HepG2 (cell line): ENCODE data around the gene RAB3A. TPM values are rescaled to one million over a fixed set of nuclear protein-coding genes. Genes with fewer than 3 reads are reported as not detected.

Experiments
- CC2D1A ChIP-seq: sonication (generic); formaldehyde crosslinking; IDR thresholded peaks from 2 replicates; pipeline ENCODE4 v1.8.1; 2023; ENCODE audit warnings: mild to moderate bottlenecking, missing genetic modification reagents
- CREB1 ChIP-seq, 2 experiments: fragments of 450-650 bp in 1 of 2; IDR thresholded peaks; 2 replicates each; pipeline ENCODE4 v1.6.1; 2016 to 2017; ENCODE audit warnings: control low read depth in 1 of 2, mild to moderate bottlenecking in 1 of 2, missing compliant biosample characterization in 1 of 2, missing genetic modification characterization in 1 of 2
- FOSL1 ChIP-seq: sonication (generic); formaldehyde crosslinking; IDR thresholded peaks from 2 replicates; pipeline ENCODE4 v1.9.0; 2021; ENCODE audit warnings: missing genetic modification reagents, borderline replicate concordance
- FOSL2 ChIP-seq: sonication (generic); formaldehyde crosslinking; IDR thresholded peaks from 2 replicates; pipeline ENCODE4 v1.4.0; 2020; ENCODE audit warnings: missing genetic modification reagents
- FOXP1 ChIP-seq, 2 experiments: fragments of 450-650 bp in 1 of 2; IDR thresholded peaks; 2 replicates each; pipeline ENCODE4 v1.6.1; 2017 to 2018; ENCODE audit warnings: antibody characterized with exemption in 1 of 2
- GTF2F1 ChIP-seq: fragments of 150-350 bp; IDR thresholded peaks from 2 replicates; pipeline ENCODE4 v1.6.1; 2014; ENCODE audit warnings: low read length
- ISL2 ChIP-seq: sonication (generic); formaldehyde crosslinking; IDR thresholded peaks from 2 replicates; pipeline ENCODE4 v1.5.0; 2020; ENCODE audit warnings: missing genetic modification reagents
- MED13 ChIP-seq: sonication (generic); formaldehyde crosslinking; IDR thresholded peaks from 2 replicates; pipeline ENCODE4 v1.5.0; 2020; ENCODE audit warnings: missing genetic modification reagents
- MEIS1 ChIP-seq: sonication (generic); formaldehyde crosslinking; IDR thresholded peaks from 2 replicates; pipeline ENCODE4 v1.9.0; 2021; ENCODE audit warnings: mild to moderate bottlenecking, missing genetic modification reagents, moderate library complexity, borderline replicate concordance
- NONO ChIP-seq, 2 experiments: fragments of 450-650 bp in 1 of 2; sonication (generic) in 1 of 2; formaldehyde crosslinking in 1 of 2; IDR thresholded peaks in 1 of 2; conservative IDR thresholded peaks in 1 of 2; 2 replicates each; pipeline versions ENCODE4 v1.6.1 to v1.8.0; 2017 to 2022; ENCODE audit warnings: mild to moderate bottlenecking in 1 of 2, missing genetic modification reagents in 1 of 2, moderate library complexity in 1 of 2
- PRMT3 ChIP-seq: sonication (generic); formaldehyde crosslinking; IDR thresholded peaks from 2 replicates; pipeline ENCODE4 v1.8.1; 2022; ENCODE audit warnings: low read depth, mild to moderate bottlenecking, moderate library complexity, missing genetic modification reagents, borderline replicate concordance
- SATB2 ChIP-seq: sonication (generic); formaldehyde crosslinking; IDR thresholded peaks from 2 replicates; pipeline ENCODE4 v1.5.0; 2020; ENCODE audit warnings: missing genetic modification reagents
- SIN3B ChIP-seq: fragments of 150-350 bp; IDR thresholded peaks from 2 replicates; pipeline ENCODE4 v1.6.1; 2014; ENCODE audit warnings: low read length
- SSRP1 ChIP-seq: IDR thresholded peaks from 2 replicates; pipeline ENCODE4 v1.6.1; 2016; ENCODE audit warnings: control low read depth
- TFE3 ChIP-seq: IDR thresholded peaks from 2 replicates; pipeline ENCODE4 v1.6.1; 2016
- ZBTB38 ChIP-seq: sonication (generic); formaldehyde crosslinking; IDR thresholded peaks from 2 replicates; pipeline ENCODE4 v1.5.1; 2020; ENCODE audit warnings: mild to moderate bottlenecking, missing genetic modification reagents
- ZMYM3 ChIP-seq: sonication (generic); formaldehyde crosslinking; IDR thresholded peaks from 2 replicates; pipeline ENCODE4 v1.5.1; 2020; ENCODE audit warnings: mild to moderate bottlenecking, missing genetic modification reagents
- ZNF10 ChIP-seq: sonication (generic); formaldehyde crosslinking; IDR thresholded peaks from 2 replicates; pipeline ENCODE4 v1.4.0; 2020; ENCODE audit warnings: mild to moderate bottlenecking, low read depth, missing genetic modification reagents, borderline replicate concordance
- ZNF382 ChIP-seq: sonication (generic); formaldehyde crosslinking; IDR thresholded peaks from 2 replicates; pipeline ENCODE4 v1.5.0; 2020; ENCODE audit warnings: missing genetic modification reagents, mild to moderate bottlenecking, borderline replicate concordance
- ZNF430 ChIP-seq: sonication (generic); formaldehyde crosslinking; IDR thresholded peaks from 2 replicates; pipeline ENCODE4 v1.9.0; 2021; ENCODE audit warnings: mild to moderate bottlenecking, missing genetic modification reagents
- ZNF567 ChIP-seq: sonication (generic); formaldehyde crosslinking; IDR thresholded peaks from 2 replicates; pipeline ENCODE4 v1.8.1; 2023; ENCODE audit warnings: mild to moderate bottlenecking, missing genetic modification reagents, borderline replicate concordance
- ZNF619 ChIP-seq: sonication (generic); formaldehyde crosslinking; IDR thresholded peaks from 2 replicates; pipeline ENCODE4 v1.4.0; 2020; ENCODE audit warnings: mild to moderate bottlenecking, missing genetic modification reagents
- ZNF7 ChIP-seq: IDR thresholded peaks from 2 replicates; pipeline ENCODE4 v1.6.1; 2016; ENCODE audit warnings: missing biosample characterization, missing genetic modification reagents
- ZNF773 ChIP-seq: sonication (generic); formaldehyde crosslinking; IDR thresholded peaks from 2 replicates; pipeline ENCODE4 v1.4.0; 2020; ENCODE audit warnings: missing genetic modification reagents, borderline replicate concordance
- ZNF83 ChIP-seq: sonication (generic); formaldehyde crosslinking; IDR thresholded peaks from 2 replicates; pipeline ENCODE4 v1.4.0; 2020; ENCODE audit warnings: missing genetic modification reagents, mild to moderate bottlenecking, borderline replicate concordance
- polyA plus RNA-seq, 8 experiments: library from polyadenylated mRNA; depleted of rRNA in 3 of 8; stranded (reverse) in 7 of 8; unstranded in 1 of 8; fragments of >200 nt; fragmentation: Illumina TruSeq in 4 of 8; extraction: Trizol in 4 of 8; gene quantifications; 2 replicates each; pipeline versions ENCODE4 v1.2.1 to v1.2.3, GENCODE V29; 2011 to 2016; ENCODE audit warnings: low read depth in 4 of 8, missing spikeins in 1 of 8, mixed read lengths in 1 of 8; ENCODE audit not compliant: insufficient read depth in 1 of 8
- total RNA-seq, 5 experiments: library from RNA; depleted of rRNA; stranded (reverse); fragments of >200 nt; fragmentation: Illumina TruSeq; extraction: Trizol; gene quantifications; 2 replicates each; pipeline ENCODE4 v1.2.3, GENCODE V29; 2016; ENCODE audit warnings: low read depth in 1 of 5
- TF ChIP-seq, protein P1 (sequence below): sonication (generic); formaldehyde crosslinking; IDR thresholded peaks from 2 replicates; pipeline ENCODE4 v1.8.0; 2022; ENCODE audit warnings: mild to moderate bottlenecking, missing genetic modification reagents, moderate library complexity
- TF ChIP-seq, protein P2 (sequence below): sonication (generic); formaldehyde crosslinking; IDR thresholded peaks from 2 replicates; pipeline ENCODE4 v1.4.0; 2020; ENCODE audit warnings: mild to moderate bottlenecking, missing genetic modification reagents
- TF ChIP-seq, protein P3 (sequence below): conservative IDR thresholded peaks from 2 replicates; pipeline ENCODE4 v1.6.1; 2018; ENCODE audit warnings: missing genetic modification reagents

RAB3A gene
- total and polyA plus RNA-seq, 2 of the 13 experiments (the other 11 are each of a cell fraction or from before 2014, with no cell fraction given) = 0.58 to 0.98 TPM

GRCh38 chr19:18203408-18203862 lies 407 bp downstream of the RAB3A start (continued):
- TF ChIP-seq TFE3 (CRISPR knock-in tag) (peak; percentile 6; the same call in 1 of the 2 replicates), ZNF773 (CRISPR knock-in tag) (no peak), SIN3B (no peak), MED13 (CRISPR knock-in tag) (no peak), ZNF7 (CRISPR knock-in tag) (no peak), ZNF567 (CRISPR knock-in tag) (no peak), ZNF430 (CRISPR knock-in tag) (0 out of 2 replicates have a peak, but pooled peaks have one; percentile 12), ZNF619 (CRISPR knock-in tag) (0 out of 2 replicates have a peak, but pooled peaks have one; percentile 67), ZNF382 (CRISPR knock-in tag) (no peak), ZNF83 (no peak), CREB1 (IDR thresholded peaks at IDR 0.05) (no peak), CREB1 (CRISPR knock-in tag; IDR thresholded peaks at IDR 0.05) (no peak), CC2D1A (no peak), FOSL2 (CRISPR knock-in tag) (no peak), PRMT3 (CRISPR knock-in tag) (0 out of 2 replicates have a peak, but pooled peaks have one; percentile 24), MEIS1 (CRISPR knock-in tag) (no peak), FOSL1 (CRISPR knock-in tag) (no peak), NONO (IDR thresholded peaks at IDR 0.05) (no peak), NONO (CRISPR knock-in tag; conservative IDR thresholded peaks at IDR 0.05) (0 out of 2 replicates have a peak, but pooled peaks have one; percentile 36), GTF2F1 (no peak), ZNF10 (CRISPR knock-in tag) (no peak), ZBTB38 (CRISPR knock-in tag) (peak; percentile 43; the same call in 1 of the 2 replicates), ZMYM3 (CRISPR knock-in tag) (peak; percentile 24; the same call in 1 of the 2 replicates), SSRP1 (CRISPR knock-in tag) (no peak), ISL2 (0 out of 2 replicates have a peak, but pooled peaks have one; percentile 6), FOXP1 (IDR thresholded peaks at IDR 0.05) (no peak), FOXP1 (CRISPR knock-in tag; IDR thresholded peaks at IDR 0.05) (no peak), SATB2 (CRISPR knock-in tag) (no peak)
- TF ChIP-seq, protein P1, sequence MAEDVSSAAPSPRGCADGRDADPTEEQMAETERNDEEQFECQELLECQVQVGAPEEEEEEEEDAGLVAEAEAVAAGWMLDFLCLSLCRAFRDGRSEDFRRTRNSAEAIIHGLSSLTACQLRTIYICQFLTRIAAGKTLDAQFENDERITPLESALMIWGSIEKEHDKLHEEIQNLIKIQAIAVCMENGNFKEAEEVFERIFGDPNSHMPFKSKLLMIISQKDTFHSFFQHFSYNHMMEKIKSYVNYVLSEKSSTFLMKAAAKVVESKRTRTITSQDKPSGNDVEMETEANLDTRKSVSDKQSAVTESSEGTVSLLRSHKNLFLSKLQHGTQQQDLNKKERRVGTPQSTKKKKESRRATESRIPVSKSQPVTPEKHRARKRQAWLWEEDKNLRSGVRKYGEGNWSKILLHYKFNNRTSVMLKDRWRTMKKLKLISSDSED (CRISPR knock-in tag) = 0 out of 2 replicates have a peak, but pooled peaks have one; percentile 74
- TF ChIP-seq, protein P2, sequence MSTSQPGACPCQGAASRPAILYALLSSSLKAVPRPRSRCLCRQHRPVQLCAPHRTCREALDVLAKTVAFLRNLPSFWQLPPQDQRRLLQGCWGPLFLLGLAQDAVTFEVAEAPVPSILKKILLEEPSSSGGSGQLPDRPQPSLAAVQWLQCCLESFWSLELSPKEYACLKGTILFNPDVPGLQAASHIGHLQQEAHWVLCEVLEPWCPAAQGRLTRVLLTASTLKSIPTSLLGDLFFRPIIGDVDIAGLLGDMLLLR (CRISPR knock-in tag) = 0 out of 2 replicates have a peak, but pooled peaks have one; percentile 19
- TF ChIP-seq, protein P3, sequence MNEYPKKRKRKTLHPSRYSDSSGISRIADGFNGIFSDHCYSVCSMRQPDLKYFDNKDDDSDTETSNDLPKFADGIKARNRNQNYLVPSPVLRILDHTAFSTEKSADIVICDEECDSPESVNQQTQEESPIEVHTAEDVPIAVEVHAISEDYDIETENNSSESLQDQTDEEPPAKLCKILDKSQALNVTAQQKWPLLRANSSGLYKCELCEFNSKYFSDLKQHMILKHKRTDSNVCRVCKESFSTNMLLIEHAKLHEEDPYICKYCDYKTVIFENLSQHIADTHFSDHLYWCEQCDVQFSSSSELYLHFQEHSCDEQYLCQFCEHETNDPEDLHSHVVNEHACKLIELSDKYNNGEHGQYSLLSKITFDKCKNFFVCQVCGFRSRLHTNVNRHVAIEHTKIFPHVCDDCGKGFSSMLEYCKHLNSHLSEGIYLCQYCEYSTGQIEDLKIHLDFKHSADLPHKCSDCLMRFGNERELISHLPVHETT (CRISPR knock-in tag) = no peak
